IMR-90 (cell line): ENCODE results near the gene PLA2G3.

Experiments used
- CEBPB ChIP-seq: IDR thresholded peaks from 2 replicates; pipeline ENCODE4 v1.6.1; 2012; ENCODE audit warnings: low read depth, low read length, improper control_type of control experiment
- FOS ChIP-seq: fragments of 150-350 bp; IDR thresholded peaks from 2 replicates; pipeline ENCODE4 v1.6.1; 2016; ENCODE audit warnings: low read depth, low read length
- MAZ ChIP-seq: IDR thresholded peaks from 2 replicates; pipeline ENCODE4 v1.6.1; 2012; ENCODE audit warnings: low read depth, mild to moderate bottlenecking, low read length, improper control_type of control experiment, moderate library complexity, borderline replicate concordance
- NFE2L2 ChIP-seq: fragments of 150-350 bp; IDR thresholded peaks from 2 replicates; pipeline ENCODE4 v1.6.1; 2016; ENCODE audit warnings: low read depth, mild to moderate bottlenecking, low read length
- POLR2A ChIP-seq: IDR thresholded peaks from 2 replicates; pipeline ENCODE4 v1.6.1; 2012; ENCODE audit warnings: mild to moderate bottlenecking, low read depth, low read length
- RCOR1 ChIP-seq: IDR thresholded peaks from 2 replicates; pipeline ENCODE4 v1.6.1; 2012; ENCODE audit warnings: mild to moderate bottlenecking, low read length, improper control_type of control experiment; ENCODE audit not compliant: insufficient replicate concordance
- RFX5 ChIP-seq: IDR thresholded peaks from 2 replicates; pipeline ENCODE4 v1.8.0; 2012; ENCODE audit warnings: low read depth, mild to moderate bottlenecking, low read length, moderate library complexity
- USF2 ChIP-seq: fragments of 150-350 bp; IDR thresholded peaks from 2 replicates; pipeline ENCODE4 v1.6.1; 2017; ENCODE audit warnings: mild to moderate bottlenecking, antibody characterized with exemption, low read length, low read depth
- TF ChIP-seq, protein P1 (sequence below): conservative IDR thresholded peaks from 2 replicates; pipeline ENCODE4 v1.5.1; 2012; ENCODE audit warnings: mild to moderate bottlenecking, low read depth, low read length, improper control_type of control experiment
- TF ChIP-seq, protein P2 (sequence below): fragments of 150-350 bp; IDR thresholded peaks from 2 replicates; pipeline ENCODE4 v1.6.1; 2016; ENCODE audit warnings: low read depth, mild to moderate bottlenecking, low read length, moderate library complexity, borderline replicate concordance

DNA sequence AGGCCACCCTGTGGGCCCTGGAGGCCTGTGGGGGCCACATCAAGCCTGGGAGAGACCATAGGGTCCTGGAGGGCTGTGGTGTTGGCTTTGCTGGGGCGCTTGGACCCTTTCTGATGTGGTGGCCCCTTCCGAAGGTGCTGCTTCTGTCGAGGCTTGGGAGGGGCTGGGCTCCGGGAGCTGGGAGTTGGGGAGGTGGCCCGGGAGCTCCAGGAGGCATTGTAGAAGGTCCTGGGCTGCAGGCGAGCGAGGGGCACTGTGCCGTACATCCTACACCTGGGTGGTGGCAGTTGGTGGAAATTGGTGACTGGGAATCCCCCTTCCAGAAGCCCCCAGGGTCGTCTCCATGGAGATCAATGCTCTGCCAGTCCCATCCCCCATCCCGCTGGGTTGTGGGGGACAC, 2.6 kb downstream of the PLA2G3 start:
- TF ChIP-seq, protein P1, sequence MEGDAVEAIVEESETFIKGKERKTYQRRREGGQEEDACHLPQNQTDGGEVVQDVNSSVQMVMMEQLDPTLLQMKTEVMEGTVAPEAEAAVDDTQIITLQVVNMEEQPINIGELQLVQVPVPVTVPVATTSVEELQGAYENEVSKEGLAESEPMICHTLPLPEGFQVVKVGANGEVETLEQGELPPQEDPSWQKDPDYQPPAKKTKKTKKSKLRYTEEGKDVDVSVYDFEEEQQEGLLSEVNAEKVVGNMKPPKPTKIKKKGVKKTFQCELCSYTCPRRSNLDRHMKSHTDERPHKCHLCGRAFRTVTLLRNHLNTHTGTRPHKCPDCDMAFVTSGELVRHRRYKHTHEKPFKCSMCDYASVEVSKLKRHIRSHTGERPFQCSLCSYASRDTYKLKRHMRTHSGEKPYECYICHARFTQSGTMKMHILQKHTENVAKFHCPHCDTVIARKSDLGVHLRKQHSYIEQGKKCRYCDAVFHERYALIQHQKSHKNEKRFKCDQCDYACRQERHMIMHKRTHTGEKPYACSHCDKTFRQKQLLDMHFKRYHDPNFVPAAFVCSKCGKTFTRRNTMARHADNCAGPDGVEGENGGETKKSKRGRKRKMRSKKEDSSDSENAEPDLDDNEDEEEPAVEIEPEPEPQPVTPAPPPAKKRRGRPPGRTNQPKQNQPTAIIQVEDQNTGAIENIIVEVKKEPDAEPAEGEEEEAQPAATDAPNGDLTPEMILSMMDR: no peak
- TF ChIP-seq RCOR1: no peak
- no peak for TF ChIP-seq POLR2A
- TF ChIP-seq RFX5: no peak
- TF ChIP-seq NFE2L2: no peak
- TF ChIP-seq MAZ: no peak
- no peak for TF ChIP-seq CEBPB
- TF ChIP-seq USF2: no peak
- no peak for TF ChIP-seq FOS
- TF ChIP-seq, protein P2, sequence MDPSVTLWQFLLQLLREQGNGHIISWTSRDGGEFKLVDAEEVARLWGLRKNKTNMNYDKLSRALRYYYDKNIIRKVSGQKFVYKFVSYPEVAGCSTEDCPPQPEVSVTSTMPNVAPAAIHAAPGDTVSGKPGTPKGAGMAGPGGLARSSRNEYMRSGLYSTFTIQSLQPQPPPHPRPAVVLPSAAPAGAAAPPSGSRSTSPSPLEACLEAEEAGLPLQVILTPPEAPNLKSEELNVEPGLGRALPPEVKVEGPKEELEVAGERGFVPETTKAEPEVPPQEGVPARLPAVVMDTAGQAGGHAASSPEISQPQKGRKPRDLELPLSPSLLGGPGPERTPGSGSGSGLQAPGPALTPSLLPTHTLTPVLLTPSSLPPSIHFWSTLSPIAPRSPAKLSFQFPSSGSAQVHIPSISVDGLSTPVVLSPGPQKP: no peak
